CD4-positive, alpha-beta T cell treated with Interleukin-15 for 1 hour (primary cell): ENCODE results near the gene MACROD2.
"Not testable (repeated sequence)": the region's sequence is repeated elsewhere in the genome, so short reads cannot be mapped to it uniquely, and the experiment has no call there.

Source experiments
- DNase-seq: peaks from one replicate; pipeline ENCODE4 v3.0.0-alpha.2; 2020

The MACROD2 gene

GRCh38 chr20:15336536-15336935, 1341.2 kb downstream of the MACROD2 start:
- DNase-seq = no peak

GRCh38 chr20:15339264-15339663, 1343.9 kb downstream of the MACROD2 start:
- DNase-seq = no peak

GRCh38 chr20:15342991-15343523, 1347.7 kb downstream of the MACROD2 start:
- no peak for DNase-seq

GRCh38 chr20:15345287-15345686, 1350.0 kb downstream of the MACROD2 start:
- DNase-seq = no peak

- DNase-seq = no peak
Measured at GRCh38 chr20:15346657-15347280, 1351.5 kb downstream of the MACROD2 start.

GRCh38 chr20:15359056-15359455, 1363.7 kb downstream of the MACROD2 start:
- DNase-seq = no peak

- DNase-seq = no peak
Measured at GRCh38 chr20:15362849-15363248, 1367.5 kb downstream of the MACROD2 start.

- DNase-seq = no peak
Measured at GRCh38 chr20:15364781-15365180, 1369.5 kb downstream of the MACROD2 start.

GRCh38 chr20:15370370-15370769, 1375.1 kb downstream of the MACROD2 start:
- DNase-seq = no peak

GRCh38 chr20:15374682-15375081, 1379.4 kb downstream of the MACROD2 start:
- DNase-seq = no peak

- no peak for DNase-seq
Measured at GRCh38 chr20:15375836-15376235, 1380.5 kb downstream of the MACROD2 start.

GRCh38 chr20:15377603-15378002, 1382.3 kb downstream of the MACROD2 start:
- DNase-seq = not testable (repeated sequence)

GRCh38 chr20:15378151-15378550, 1382.8 kb downstream of the MACROD2 start:
- no peak for DNase-seq

GRCh38 chr20:15379681-15380296, 1384.5 kb downstream of the MACROD2 start:
- DNase-seq = no peak

GRCh38 chr20:15380770-15381169, 1385.5 kb downstream of the MACROD2 start:
- DNase-seq = no peak

- no peak for DNase-seq
Measured at GRCh38 chr20:15387228-15387627, 1391.9 kb downstream of the MACROD2 start.

- no peak for DNase-seq
Measured at GRCh38 chr20:15395457-15395856, 1400.1 kb downstream of the MACROD2 start.

GRCh38 chr20:15396026-15396425, 1400.7 kb downstream of the MACROD2 start:
- DNase-seq = no peak

GRCh38 chr20:15396900-15397299, 1401.6 kb downstream of the MACROD2 start:
- no peak for DNase-seq

- no peak for DNase-seq
Measured at GRCh38 chr20:15399781-15400180, 1404.5 kb downstream of the MACROD2 start.

GRCh38 chr20:15406072-15406471, 1410.8 kb downstream of the MACROD2 start:
- no peak for DNase-seq

GRCh38 chr20:15411781-15412180, 1416.5 kb downstream of the MACROD2 start:
- DNase-seq = no peak

- DNase-seq = no peak
Measured at GRCh38 chr20:15415908-15416307, 1420.6 kb downstream of the MACROD2 start.

GRCh38 chr20:15419856-15420255, 1424.5 kb downstream of the MACROD2 start:
- no peak for DNase-seq

- DNase-seq = no peak
Measured at GRCh38 chr20:15422966-15423365, 1427.7 kb downstream of the MACROD2 start.
